Astrocyte (in vitro differentiated cells and primary cell): ENCODE data around the gene RAD51B. TPM values are rescaled to one million over a fixed set of nuclear protein-coding genes. Genes with fewer than 3 reads are reported as not detected.

Source experiments
- DNase-seq: peaks from one replicate; pipeline ENCODE4 v3.0.0-alpha.2; 2010; ENCODE audit warnings: low read depth
- FAIRE-seq: peaks from 2 replicates; lab custom pipeline; 2011; peaks lifted over from hg19 to GRCh38; lab: Jason Lieb, UNC
- H2AFZ ChIP-seq: 2 replicates; pipeline ENCODE4 v1.6.0; 2012; ENCODE audit warnings: low read depth, low read length, inconsistent platforms
- H3K27ac ChIP-seq: 2 replicates; pipeline ENCODE4 v1.5.1; 2011; ENCODE audit warnings: low read depth, low read length, inconsistent platforms
- H3K27me3 ChIP-seq: 2 replicates; pipeline ENCODE4 v1.6.0; 2011; ENCODE audit warnings: low read length, inconsistent platforms; ENCODE audit not compliant: insufficient read depth
- H3K36me3 ChIP-seq: 2 replicates; pipeline ENCODE4 v1.5.1; 2011; ENCODE audit warnings: low read length, inconsistent platforms; ENCODE audit not compliant: insufficient read depth
- H3K4me1 ChIP-seq: 2 replicates; pipeline ENCODE4 v1.5.1; 2011; ENCODE audit warnings: low read length, inconsistent platforms; ENCODE audit not compliant: insufficient read depth
- H3K4me2 ChIP-seq: 2 replicates; pipeline ENCODE4 v1.6.0; 2012; ENCODE audit warnings: low read length, inconsistent platforms
- H3K4me3 ChIP-seq: 2 replicates; pipeline ENCODE4 v1.5.1; 2011; ENCODE audit warnings: low read depth, mild to moderate bottlenecking, low read length, inconsistent platforms; ENCODE audit not compliant: insufficient read depth
- H3K79me2 ChIP-seq: 2 replicates; pipeline ENCODE4 v1.6.0; 2012; ENCODE audit warnings: mild to moderate bottlenecking, low read length, inconsistent platforms; ENCODE audit not compliant: insufficient read depth
- H3K9ac ChIP-seq: 2 replicates; pipeline ENCODE4 v1.6.0; 2012; ENCODE audit warnings: mild to moderate bottlenecking, low read length, inconsistent platforms
- H3K9me3 ChIP-seq: 2 replicates; pipeline ENCODE4 v1.5.1; 2012; ENCODE audit warnings: low read depth, mild to moderate bottlenecking, low read length, inconsistent platforms; ENCODE audit not compliant: insufficient read depth
- H4K20me1 ChIP-seq: 2 replicates; pipeline ENCODE4 v1.6.0; 2012; ENCODE audit warnings: low read length, inconsistent platforms; ENCODE audit not compliant: insufficient read depth
- H3K27ac Mint-ChIP-seq: one replicate; pipeline ENCODE4 v1.8.0; 2021; ENCODE audit warnings: mild to moderate bottlenecking, mixed read lengths; ENCODE audit not compliant: unreplicated experiment
- H3K27me3 Mint-ChIP-seq: one replicate; pipeline ENCODE4 v1.8.0; 2021; ENCODE audit warnings: low read depth, mixed read lengths; ENCODE audit not compliant: unreplicated experiment
- H3K36me3 Mint-ChIP-seq: one replicate; pipeline ENCODE4 v1.8.0; 2021; ENCODE audit warnings: low read depth, mixed read lengths; ENCODE audit not compliant: unreplicated experiment
- H3K4me1 Mint-ChIP-seq: one replicate; pipeline ENCODE4 v1.8.0; 2021; ENCODE audit warnings: low read depth, mixed read lengths; ENCODE audit not compliant: unreplicated experiment
- H3K4me3 Mint-ChIP-seq: one replicate; pipeline ENCODE4 v1.8.0; 2021; ENCODE audit warnings: mild to moderate bottlenecking, moderate library complexity, mixed read lengths; ENCODE audit not compliant: unreplicated experiment
- H3K9me3 Mint-ChIP-seq: one replicate; pipeline ENCODE4 v1.8.0; 2021; ENCODE audit warnings: mild to moderate bottlenecking, mixed read lengths; ENCODE audit not compliant: unreplicated experiment
- EZH2 ChIP-seq: IDR thresholded peaks from 2 replicates; pipeline ENCODE4 v1.6.1; 2012; ENCODE audit warnings: mild to moderate bottlenecking, low read length, inconsistent platforms; ENCODE audit not compliant: insufficient read depth
- total RNA-seq: library from RNA; stranded (reverse); gene quantifications from 2 replicates; pipeline ENCODE4 v1.2.1, GENCODE V29; 2021
- TF ChIP-seq, protein P1 (sequence below): IDR thresholded peaks from 2 replicates; pipeline ENCODE4 v1.5.1; 2011; ENCODE audit warnings: low read depth, mild to moderate bottlenecking, inconsistent platforms, low read length, moderate library complexity; ENCODE audit not compliant: insufficient read depth

Gene RAD51B
- total RNA-seq, 1 donor from 2014 or later, result 10.8 TPM

DNA sequence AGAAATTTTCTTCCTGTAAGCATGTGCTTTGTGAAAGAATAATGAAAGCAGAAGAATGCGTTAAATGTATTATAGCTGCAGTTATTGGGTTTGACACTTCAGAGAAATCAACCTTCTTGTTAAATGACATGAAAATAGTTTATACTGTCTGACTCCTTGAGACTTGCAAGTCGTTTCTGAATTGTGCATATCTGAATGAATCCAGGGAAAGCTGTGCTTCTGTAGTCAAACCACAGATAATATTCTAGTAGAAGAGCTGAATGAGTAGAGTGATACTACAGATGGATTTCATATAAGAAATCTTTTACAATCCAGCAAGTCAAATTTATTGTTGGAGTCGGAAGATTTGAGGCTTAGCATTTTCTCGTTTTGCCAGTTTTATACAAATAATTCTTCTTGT is 343.3 kb downstream of the RAD51B start:
- Mint-ChIP-seq H3K4me1 (peaks cover 7% of the 10 kb centered on the region), H3K36me3 (no peaks in the 10 kb centered on the region), H3K4me3 (no peak overlapping the region), H3K9me3 (no peaks in the 10 kb centered on the region), H3K27ac (no peak overlapping the region), H3K27me3 (no peaks in the 10 kb centered on the region)
- Histone ChIP-seq H3K36me3 (no peaks in the 10 kb centered on the region), H3K4me3 (no peak overlapping the region), H3K9ac (no peak overlapping the region), H3K27ac (no peak overlapping the region), H3K4me2 (no peak overlapping the region), H4K20me1 (no peaks in the 10 kb centered on the region), H3K9me3 (no peaks in the 10 kb centered on the region), H3K27me3 (no peaks in the 10 kb centered on the region), H3K79me2 (no peaks in the 10 kb centered on the region), H3K4me1 (no peaks in the 10 kb centered on the region), H2AFZ (no peak overlapping the region)
- FAIRE-seq, result no peak
- no peak for TF ChIP-seq EZH2
- TF ChIP-seq, protein P1, sequence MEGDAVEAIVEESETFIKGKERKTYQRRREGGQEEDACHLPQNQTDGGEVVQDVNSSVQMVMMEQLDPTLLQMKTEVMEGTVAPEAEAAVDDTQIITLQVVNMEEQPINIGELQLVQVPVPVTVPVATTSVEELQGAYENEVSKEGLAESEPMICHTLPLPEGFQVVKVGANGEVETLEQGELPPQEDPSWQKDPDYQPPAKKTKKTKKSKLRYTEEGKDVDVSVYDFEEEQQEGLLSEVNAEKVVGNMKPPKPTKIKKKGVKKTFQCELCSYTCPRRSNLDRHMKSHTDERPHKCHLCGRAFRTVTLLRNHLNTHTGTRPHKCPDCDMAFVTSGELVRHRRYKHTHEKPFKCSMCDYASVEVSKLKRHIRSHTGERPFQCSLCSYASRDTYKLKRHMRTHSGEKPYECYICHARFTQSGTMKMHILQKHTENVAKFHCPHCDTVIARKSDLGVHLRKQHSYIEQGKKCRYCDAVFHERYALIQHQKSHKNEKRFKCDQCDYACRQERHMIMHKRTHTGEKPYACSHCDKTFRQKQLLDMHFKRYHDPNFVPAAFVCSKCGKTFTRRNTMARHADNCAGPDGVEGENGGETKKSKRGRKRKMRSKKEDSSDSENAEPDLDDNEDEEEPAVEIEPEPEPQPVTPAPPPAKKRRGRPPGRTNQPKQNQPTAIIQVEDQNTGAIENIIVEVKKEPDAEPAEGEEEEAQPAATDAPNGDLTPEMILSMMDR, result no peak
- no peak for DNase-seq

DNA sequence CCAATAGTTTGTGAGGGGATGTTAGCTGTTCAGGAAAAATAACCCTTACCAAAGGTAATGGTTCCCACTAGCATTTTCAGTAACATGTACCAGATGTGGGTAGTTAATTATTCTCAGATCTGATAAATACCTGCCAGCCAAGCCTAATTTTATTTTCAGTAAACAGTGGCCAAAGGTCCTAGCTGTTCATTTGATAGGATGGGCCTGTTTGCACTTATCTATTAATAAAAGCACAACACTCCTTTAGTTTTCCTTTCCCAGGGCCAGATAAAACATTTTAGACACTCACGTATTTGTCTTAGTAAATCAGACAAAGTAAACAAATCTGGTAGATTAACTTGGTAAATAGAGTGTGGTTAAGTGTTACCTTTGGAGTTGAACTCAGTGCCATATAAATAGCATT is 345.1 kb downstream of the RAD51B start:
- Histone ChIP-seq H3K79me2 (no peaks in the 10 kb centered on the region), H3K27ac (no peak overlapping the region), H3K9ac (no peak overlapping the region), H3K9me3 (no peaks in the 10 kb centered on the region), H3K4me3 (no peak overlapping the region), H3K4me1 (no peaks in the 10 kb centered on the region), H3K4me2 (no peak overlapping the region), H3K36me3 (no peaks in the 10 kb centered on the region), H2AFZ (no peak overlapping the region), H3K27me3 (no peaks in the 10 kb centered on the region), H4K20me1 (no peaks in the 10 kb centered on the region)
- H3K4me1 Mint-ChIP-seq, result peaks cover 14% of the 10 kb centered on the region
- TF ChIP-seq EZH2, result no peak
- TF ChIP-seq, protein P1, result no peak
- DNase-seq (no peak), FAIRE-seq (no peak)
- no peak overlapping the region for H3K4me3 Mint-ChIP-seq
- H3K27ac Mint-ChIP-seq, result no peak overlapping the region
- no peaks in the 10 kb centered on the region for H3K36me3 Mint-ChIP-seq
- no peaks in the 10 kb centered on the region for H3K9me3 Mint-ChIP-seq
- H3K27me3 Mint-ChIP-seq, result no peaks in the 10 kb centered on the region

DNA sequence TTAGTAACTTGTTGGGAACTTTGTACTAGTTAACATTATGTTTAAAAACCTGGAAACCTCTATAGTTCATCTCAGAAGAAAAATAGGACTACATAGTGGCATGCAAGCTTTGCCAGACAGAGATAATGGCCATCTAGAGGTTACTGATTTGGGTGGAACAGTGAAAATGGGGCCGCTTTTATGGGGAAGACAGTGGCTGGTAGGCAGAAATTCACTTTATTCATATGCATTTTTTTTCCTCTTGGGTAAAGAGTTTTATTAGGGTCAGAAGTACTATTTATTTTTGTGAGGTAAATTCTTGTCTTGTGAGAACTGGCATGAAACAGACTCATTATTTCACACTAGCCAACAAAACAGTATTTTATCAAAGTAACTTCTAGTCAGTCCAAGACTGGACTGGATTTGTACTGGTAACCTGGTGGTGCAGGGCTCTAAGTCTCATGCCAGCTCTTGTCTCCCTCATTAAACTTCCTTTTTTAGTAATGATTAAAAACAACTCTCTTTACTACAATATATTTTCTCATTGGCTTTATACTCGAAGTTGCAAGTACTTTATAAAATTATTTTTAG is 345.8 kb downstream of the RAD51B start:
- FAIRE-seq, result no peak
- no peak for TF ChIP-seq EZH2
- TF ChIP-seq, protein P1, result no peak
- Histone ChIP-seq H3K9me3 (no peaks in the 10 kb centered on the region), H3K4me3 (no peak overlapping the region), H3K27ac (no peak overlapping the region), H3K79me2 (no peaks in the 10 kb centered on the region), H3K4me1 (no peaks in the 10 kb centered on the region), H4K20me1 (no peaks in the 10 kb centered on the region), H3K27me3 (no peaks in the 10 kb centered on the region), H3K4me2 (no peak overlapping the region), H2AFZ (no peak overlapping the region), H3K9ac (no peak overlapping the region), H3K36me3 (no peaks in the 10 kb centered on the region)
- Mint-ChIP-seq H3K9me3 (no peaks in the 10 kb centered on the region), H3K4me3 (no peak overlapping the region), H3K27me3 (no peaks in the 10 kb centered on the region), H3K36me3 (no peaks in the 10 kb centered on the region), H3K27ac (no peak overlapping the region), H3K4me1 (peaks cover 16% of the 10 kb centered on the region)
- DNase-seq, result no peak
